Measurements from ENCODE around the gene SNX33. TPM values are rescaled to one million over a fixed set of nuclear protein-coding genes. Genes with fewer than 3 reads are reported as not detected.

The SNX33 gene
- total and polyA plus RNA-seq, 2 donors (not counting 1 experiment from before 2014, with no cell fraction given): 0.22 to 0.59 TPM

DNA sequence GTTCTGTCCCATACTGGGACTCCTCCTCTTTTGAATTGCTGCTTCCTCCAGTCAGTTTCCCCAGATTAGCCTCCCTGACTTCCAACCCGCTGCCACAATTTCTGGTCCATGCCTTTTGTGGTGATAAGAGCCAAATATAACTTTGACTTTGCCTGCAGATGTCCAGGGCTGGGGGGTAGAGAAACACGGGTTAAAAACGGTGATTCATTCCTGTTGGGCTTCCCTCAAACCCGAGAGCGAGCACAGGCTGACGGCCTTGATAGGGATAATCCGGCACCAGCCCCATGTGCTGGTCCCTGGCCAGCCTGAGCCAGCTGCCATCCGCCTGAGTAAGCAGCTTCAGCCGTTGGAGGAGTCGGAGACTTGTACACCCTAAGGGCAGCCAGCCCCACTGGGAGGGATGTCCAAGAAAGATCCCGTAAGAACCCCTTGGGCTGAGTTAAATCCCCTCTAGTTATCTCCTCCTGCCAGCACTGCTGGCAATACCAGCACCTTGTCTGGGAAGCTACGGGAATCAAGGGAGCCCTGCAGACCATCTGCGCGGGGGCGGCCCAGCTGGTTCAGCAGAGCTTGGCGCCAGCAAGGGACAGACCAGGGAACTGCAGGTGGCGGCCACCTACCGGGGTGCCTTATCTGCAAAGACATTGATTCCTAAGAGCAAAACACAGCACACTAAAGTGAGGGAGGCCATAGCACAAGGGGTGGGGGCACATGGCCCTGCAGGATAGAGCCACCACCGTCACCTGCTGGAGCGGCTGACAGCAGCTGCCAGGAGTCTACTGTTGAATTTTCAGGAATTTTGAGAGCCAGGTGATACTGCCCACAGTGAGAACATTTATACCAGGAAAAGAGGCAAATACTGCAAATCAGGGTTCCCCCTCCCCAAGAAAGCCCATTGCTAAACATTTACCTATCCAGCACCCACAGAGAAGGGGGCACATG is 46.8 kb downstream of the SNX33 start:
- intact Hi-C loops (cut with micrococcal nuclease): no loop called here
- DNase-seq (peak; percentile 59), ATAC-seq (ENCODE audit: low read depth) (peak; percentile 31)
- 26% methylated on average over 19 of the region's 20 CpGs for WGBS (ENCODE audit: insufficient coverage)
- Histone ChIP-seq H3K27ac (ENCODE audit: low read length in 2 of 2) (peak overlapping the region in 1 of 2 donors; percentile 53), H3K36me3 (replicated peaks in 1 of 2; ENCODE audit: control extremely low read depth in 1 of 2, control insufficient read depth in 1 of 2, extremely low read depth in 1 of 2, insufficient read depth in 2 of 2, low read length in 1 of 2) (no peaks in the 10 kb centered on the region), H3K4me2 (replicated peaks; ENCODE audit: low read depth, low read length, poor library complexity, severe bottlenecking) (peak overlapping the region; percentile 73), H3K9me3 (ENCODE audit: control extremely low read depth in 1 of 3, control insufficient read depth in 2 of 3, insufficient read depth in 1 of 3, low read length in 2 of 3) (peaks cover 0 to 4% (median 0%) of the 10 kb centered on the region in 3 donors), H3K9ac (ENCODE audit: low read length) (no peak overlapping the region), H2AFZ (ENCODE audit: insufficient read depth, low read depth, low read length, poor library complexity, severe bottlenecking) (peak overlapping the region; percentile 10), H3K79me2 (ENCODE audit: control insufficient read depth, insufficient read depth, low read length) (no peaks in the 10 kb centered on the region), H4K20me1 (ENCODE audit: control insufficient read depth, insufficient read depth, low read length, poor library complexity, severe bottlenecking) (no peaks in the 10 kb centered on the region), H3K27me3 (replicated peaks in 1 of 4; ENCODE audit: control extremely low read depth in 1 of 4, control insufficient read depth in 3 of 4, insufficient read depth in 4 of 4, low read length in 3 of 4) (peaks cover 0 to 4% (median 0%) of the 10 kb centered on the region in 4 experiments), H3K4me3 (ENCODE audit: control extremely low read depth in 1 of 5, extremely low read depth in 1 of 5, insufficient read depth in 1 of 5, low read depth in 2 of 5, low read length in 4 of 5) (peak overlapping the region in 1 of 5 experiments; percentile 38), H3K4me1 (ENCODE audit: control insufficient read depth in 2 of 2, insufficient read depth in 2 of 2, low read length in 2 of 2) (peaks cover 47 to 68% of the 10 kb centered on the region in 2 donors)
- Mint-ChIP-seq H3K9me3 (ENCODE audit: insufficient read depth) (no peaks in the 10 kb centered on the region), H3K27ac (peak overlapping the region; percentile 78), H3K4me1 (peaks cover 68% of the 10 kb centered on the region), H3K27me3 (peaks cover 3% of the 10 kb centered on the region), H3K4me3 (peak overlapping the region; percentile 78)
- CTCF ChIA-PET: interaction anchor here (1.0 to 1.2 kb wide), 4 partner anchors 8 to 326 kb away, joined by 3 to 6 read pairs (median 4); partner anchors contain the start of gene MAN2C1
- POLR2A ChIA-PET: interaction anchor here (0.6 kb wide), 1 partner anchor 37 kb away, joined by 3 read pairs; no protein-coding TSS in a partner anchor
- TF ChIP-seq, protein P1, sequence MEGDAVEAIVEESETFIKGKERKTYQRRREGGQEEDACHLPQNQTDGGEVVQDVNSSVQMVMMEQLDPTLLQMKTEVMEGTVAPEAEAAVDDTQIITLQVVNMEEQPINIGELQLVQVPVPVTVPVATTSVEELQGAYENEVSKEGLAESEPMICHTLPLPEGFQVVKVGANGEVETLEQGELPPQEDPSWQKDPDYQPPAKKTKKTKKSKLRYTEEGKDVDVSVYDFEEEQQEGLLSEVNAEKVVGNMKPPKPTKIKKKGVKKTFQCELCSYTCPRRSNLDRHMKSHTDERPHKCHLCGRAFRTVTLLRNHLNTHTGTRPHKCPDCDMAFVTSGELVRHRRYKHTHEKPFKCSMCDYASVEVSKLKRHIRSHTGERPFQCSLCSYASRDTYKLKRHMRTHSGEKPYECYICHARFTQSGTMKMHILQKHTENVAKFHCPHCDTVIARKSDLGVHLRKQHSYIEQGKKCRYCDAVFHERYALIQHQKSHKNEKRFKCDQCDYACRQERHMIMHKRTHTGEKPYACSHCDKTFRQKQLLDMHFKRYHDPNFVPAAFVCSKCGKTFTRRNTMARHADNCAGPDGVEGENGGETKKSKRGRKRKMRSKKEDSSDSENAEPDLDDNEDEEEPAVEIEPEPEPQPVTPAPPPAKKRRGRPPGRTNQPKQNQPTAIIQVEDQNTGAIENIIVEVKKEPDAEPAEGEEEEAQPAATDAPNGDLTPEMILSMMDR (IDR thresholded peaks at IDR 0.05): peak; percentile 33
- TF ChIP-seq EZH2 (IDR thresholded peaks at IDR 0.05; ENCODE audit: borderline replicate concordance, insufficient read depth, low read depth, low read length, poor library complexity, severe bottlenecking): no peak
